ENCODE results near the gene SULT1A2.

DNA sequence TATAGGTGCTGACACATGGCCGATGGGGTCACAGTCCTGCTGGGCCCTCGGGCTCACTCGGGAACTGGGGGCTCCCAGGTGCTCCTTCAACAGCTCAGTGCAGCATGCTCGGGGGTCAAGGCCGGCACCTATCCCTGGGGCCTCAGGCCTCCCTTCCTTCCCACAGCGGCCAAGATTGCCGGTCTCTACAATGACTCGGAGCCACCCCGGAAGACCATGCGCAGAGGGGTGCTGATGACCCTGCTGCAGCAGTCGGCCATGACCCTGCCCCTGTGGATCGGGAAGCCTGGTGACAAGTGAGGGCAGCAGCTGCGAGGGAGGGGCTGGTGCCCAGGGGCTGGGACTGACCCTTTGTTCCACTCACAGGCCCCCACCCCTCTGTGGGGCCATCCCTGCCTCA is 6.9 kb downstream of the SULT1A2 start:
- TF ChIP-seq, protein P1, sequence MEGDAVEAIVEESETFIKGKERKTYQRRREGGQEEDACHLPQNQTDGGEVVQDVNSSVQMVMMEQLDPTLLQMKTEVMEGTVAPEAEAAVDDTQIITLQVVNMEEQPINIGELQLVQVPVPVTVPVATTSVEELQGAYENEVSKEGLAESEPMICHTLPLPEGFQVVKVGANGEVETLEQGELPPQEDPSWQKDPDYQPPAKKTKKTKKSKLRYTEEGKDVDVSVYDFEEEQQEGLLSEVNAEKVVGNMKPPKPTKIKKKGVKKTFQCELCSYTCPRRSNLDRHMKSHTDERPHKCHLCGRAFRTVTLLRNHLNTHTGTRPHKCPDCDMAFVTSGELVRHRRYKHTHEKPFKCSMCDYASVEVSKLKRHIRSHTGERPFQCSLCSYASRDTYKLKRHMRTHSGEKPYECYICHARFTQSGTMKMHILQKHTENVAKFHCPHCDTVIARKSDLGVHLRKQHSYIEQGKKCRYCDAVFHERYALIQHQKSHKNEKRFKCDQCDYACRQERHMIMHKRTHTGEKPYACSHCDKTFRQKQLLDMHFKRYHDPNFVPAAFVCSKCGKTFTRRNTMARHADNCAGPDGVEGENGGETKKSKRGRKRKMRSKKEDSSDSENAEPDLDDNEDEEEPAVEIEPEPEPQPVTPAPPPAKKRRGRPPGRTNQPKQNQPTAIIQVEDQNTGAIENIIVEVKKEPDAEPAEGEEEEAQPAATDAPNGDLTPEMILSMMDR (conservative IDR thresholded peaks at IDR 0.05; ENCODE audit: low read depth, low read length) = no peak
- TF ChIP-seq CHD1 (IDR thresholded peaks at IDR 0.05; ENCODE audit: low read depth, low read length) (no peak), BHLHE40 (IDR thresholded peaks at IDR 0.05; ENCODE audit: low read depth, low read length) (no peak), POLR2A (IDR thresholded peaks at IDR 0.05; ENCODE audit: low read depth, low read length) (no peak), RAD21 (IDR thresholded peaks at IDR 0.05; ENCODE audit: low read length) (no peak)

Measured in IMR-90 (cell line).